K562 (cell line): ENCODE measurements around the gene COQ4. TPM values are rescaled to one million over a fixed set of nuclear protein-coding genes. Genes with fewer than 3 reads are reported as not detected.
A peak's percentile ranks its signal among the peaks of the same experiment; 100 is the strongest.

ENCODE experiments used
- ARID2 ChIP-seq: fragments of 450-650 bp; IDR thresholded peaks from 2 replicates; pipeline ENCODE4 v1.6.1; 2017; ENCODE audit warnings: antibody characterized with exemption, mild to moderate bottlenecking
- CHD2 ChIP-seq: IDR thresholded peaks from 2 replicates; pipeline ENCODE4 v1.6.1; 2011; ENCODE audit warnings: low read depth, low read length
- E2F3 ChIP-seq: fragments of 250-450 bp; sonication (Bioruptor Pico); IDR thresholded peaks from 2 replicates; pipeline ENCODE4 v1.4.0; 2020; ENCODE audit warnings: mild to moderate bottlenecking
- HDAC1 ChIP-seq, 2 experiments: fragments of 450-650 bp; IDR thresholded peaks; 2 replicates each; pipeline ENCODE4 v1.6.1; 2016 to 2017; ENCODE audit warnings: inconsistent platforms in 1 of 2, mild to moderate bottlenecking in 1 of 2, moderate library complexity in 1 of 2
- HNRNPK ChIP-seq: fragments of 200-400 bp; formaldehyde crosslinking; IDR thresholded peaks from one replicate; pipeline ENCODE4 v1.6.1; 2018; ENCODE audit warnings: mild to moderate bottlenecking, low read depth, low read length; ENCODE audit not compliant: poor library complexity, severe bottlenecking
- HNRNPL ChIP-seq: fragments of 200-400 bp; formaldehyde crosslinking; IDR thresholded peaks from 2 replicates; pipeline ENCODE4 v1.6.1; 2017; ENCODE audit warnings: low read depth, mild to moderate bottlenecking, low read length
- MLX ChIP-seq, 2 experiments: fragments of 450-650 bp in 1 of 2; sonication (generic) in 1 of 2; formaldehyde crosslinking; conservative IDR thresholded peaks; 2 replicates each; pipeline versions ENCODE4 v1.4.0 to v1.8.1; 2020 to 2022; ENCODE audit warnings: mild to moderate bottlenecking in 1 of 2, missing genetic modification reagents in 1 of 2
- NFE2L1 ChIP-seq: fragments of 450-650 bp; IDR thresholded peaks from 2 replicates; pipeline ENCODE4 v1.6.1; 2016; ENCODE audit warnings: missing genetic modification characterization, low read depth, mild to moderate bottlenecking, missing compliant biosample characterization, moderate library complexity, borderline replicate concordance
- PATZ1 ChIP-seq: fragments of 250-450 bp; sonication (Bioruptor Pico); IDR thresholded peaks from 2 replicates; pipeline ENCODE4 v1.5.0; 2020; ENCODE audit warnings: mild to moderate bottlenecking, borderline replicate concordance
- RBM25 ChIP-seq: fragments of 200-400 bp; formaldehyde crosslinking; IDR thresholded peaks from 2 replicates; pipeline ENCODE4 v1.6.1; 2018; ENCODE audit warnings: low read length, low read depth, moderate library complexity; ENCODE audit not compliant: severe bottlenecking
- RCOR1 ChIP-seq, 2 experiments: IDR thresholded peaks; 2 replicates each; pipeline ENCODE4 v1.6.1; 2012; ENCODE audit warnings: low read depth in 2 of 2, low read length in 2 of 2, borderline replicate concordance in 1 of 2, improper control_type of control experiment in 1 of 2
- SNIP1 ChIP-seq: fragments of 450-650 bp; IDR thresholded peaks from 2 replicates; pipeline ENCODE4 v1.7.1; 2017; ENCODE audit warnings: low read depth, mild to moderate bottlenecking
- SOX6 ChIP-seq: fragments of 450-650 bp; IDR thresholded peaks from 2 replicates; pipeline ENCODE4 v1.6.1; 2014; ENCODE audit warnings: mild to moderate bottlenecking
- STAG1 ChIP-seq: sonication (generic); formaldehyde crosslinking; IDR thresholded peaks from 2 replicates; pipeline ENCODE4 v1.5.0; 2020; ENCODE audit warnings: missing genetic modification reagents, borderline replicate concordance
- VEZF1 ChIP-seq: fragments of 200-800 bp; sonication (Bioruptor generic); IDR thresholded peaks from 2 replicates; pipeline ENCODE4 v1.6.1; 2017; ENCODE audit warnings: missing genetic modification characterization, missing compliant biosample characterization
- ZBTB11 ChIP-seq, 3 experiments: fragments of 200-800 bp in 1 of 3; fragments of 250-450 bp in 1 of 3; fragments of 450-650 bp in 1 of 3; sonication (Bioruptor Pico) in 1 of 3; sonication (Bioruptor generic) in 1 of 3; formaldehyde crosslinking in 1 of 3; IDR thresholded peaks; 2 replicates each; pipeline versions ENCODE4 v1.6.1 to v1.8.0; 2016 to 2022; ENCODE audit warnings: mild to moderate bottlenecking in 2 of 3, missing genetic modification characterization in 2 of 3, missing compliant biosample characterization in 1 of 3, moderate library complexity in 1 of 3
- ZKSCAN1 ChIP-seq: fragments of 150-350 bp; IDR thresholded peaks from 2 replicates; pipeline ENCODE4 v1.6.1; 2016; ENCODE audit warnings: low read depth, low read length
- ZNF124 ChIP-seq: sonication (generic); formaldehyde crosslinking; IDR thresholded peaks from 2 replicates; pipeline ENCODE4 v1.8.1; 2022; ENCODE audit warnings: missing genetic modification reagents
- ZNF695 ChIP-seq: fragments of 450-650 bp; formaldehyde crosslinking; IDR thresholded peaks from 2 replicates; pipeline ENCODE4 v1.4.0; 2020; ENCODE audit warnings: mild to moderate bottlenecking, moderate library complexity
- polyA plus RNA-seq, 8 experiments: library from polyadenylated mRNA; depleted of rRNA in 4 of 8; stranded (reverse) in 5 of 8; unstranded in 3 of 8; fragments of >200 nt; fragmentation: Nextera tagmentation in 2 of 8; fragmentation: Illumina TruSeq in 1 of 8; extraction: Ambion mirVana in 2 of 8; extraction: Trizol in 1 of 8; gene quantifications; 2 replicates each; pipeline versions ENCODE4 v1.2.1 to v1.2.3, GENCODE V29; 2011 to 2014; ENCODE audit warnings: inconsistent platforms in 1 of 8, missing spikeins in 1 of 8
- total RNA-seq, 7 experiments: library from RNA; depleted of rRNA in 6 of 7; stranded (reverse); fragments of >200 nt in 6 of 7; fragmentation: Illumina TruSeq in 2 of 7; extraction: Trizol in 2 of 7; gene quantifications; 2 replicates each; pipeline versions ENCODE4 v1.2.1 to v1.2.3, GENCODE V29; 2011 to 2021; ENCODE audit warnings: low replicate concordance in 1 of 7

The COQ4 gene
- total and polyA plus RNA-seq, 9 of the 15 experiments (the other 6 are each of a cell fraction or from before 2014, with no cell fraction given) = 9.1 to 135 (median 67.2) TPM

- TF ChIP-seq VEZF1 (peak; percentile 88), PATZ1 (CRISPR knock-in tag) (no peak), STAG1 (CRISPR knock-in tag) (no peak), ZKSCAN1 (no peak), SNIP1 (no peak), NFE2L1 (tag) (no peak), HNRNPL (no peak), RBM25 (no peak), CHD2 (no peak), ZNF695 (no peak), HNRNPK (peak; percentile 47), RCOR1 (IDR thresholded peaks at IDR 0.05; ENCODE audit: borderline replicate concordance in 1 of 2, low read depth in 2 of 2, low read length in 2 of 2) (peak in 1 of 2 experiments; percentile 14; a peak in 1 of 4 replicates), MLX (CRISPR knock-in tag; conservative IDR thresholded peaks at IDR 0.05) (no peak), SOX6 (peak; percentile 9; the same call in 1 of the 2 replicates), ZNF124 (CRISPR knock-in tag) (no peak), ZBTB11 (CRISPR knock-in tag; IDR thresholded peaks at IDR 0.05) (peak in 2 of 3 experiments; percentile 55 to 89; a peak in 3 of 6 replicates), E2F3 (no peak), HDAC1 (IDR thresholded peaks at IDR 0.05) (peak in 1 of 2 experiments; percentile 97; a peak in 2 of 4 replicates), ARID2 (no peak)
These were observed 48.4 kb downstream of the COQ4 start, which contains the start of gene URM1 (continued) for GRCh38 chr9:128370752-128371629.
